ENCODE results near the gene ZNF506. TPM values are rescaled to one million over a fixed set of nuclear protein-coding genes. Genes with fewer than 3 reads are reported as not detected.
"Not testable (repeated sequence)": the region's sequence is repeated elsewhere in the genome, so short reads cannot be mapped to it uniquely, and the experiment has no call there.

Gene ZNF506
- polyA plus RNA-seq, 6 donors from 2014 or later = 35.0 to 45.5 (median 38.9) TPM

GRCh38 chr19:19775891-19776205 lies 45.7 kb downstream of the ZNF506 start:
- peak overlapping the region; percentile 89 to 99 (median 98) for H3K4me3 Mint-ChIP-seq
- no peak for DNase-seq
- peak overlapping the region; percentile 57 to 97 (median 94) for H3K27ac Mint-ChIP-seq
- H3K4me1 Mint-ChIP-seq = peaks cover 33 to 47% (median 35%) of the 10 kb centered on the region in 3 donors
- peak; percentile 9 to 14 for ATAC-seq (ENCODE audit: low read depth in 2 of 2)
- peaks cover 0 to 2% (median 0%) of the 10 kb centered on the region in 7 donors for H3K9me3 Mint-ChIP-seq
- H3K36me3 Mint-ChIP-seq = no peaks in the 10 kb centered on the region
- H3K27me3 Mint-ChIP-seq = no peaks in the 10 kb centered on the region

- no peak for ATAC-seq (ENCODE audit: low read depth in 2 of 2)
- Mint-ChIP-seq H3K36me3 (no peaks in the 10 kb centered on the region), H3K4me1 (peaks cover 31 to 43% (median 33%) of the 10 kb centered on the region in 3 donors), H3K9me3 (peaks cover 0 to 2% (median 0%) of the 10 kb centered on the region in 7 donors), H3K27ac (peak overlapping the region in 1 of 6 donors; percentile 59), H3K4me3 (peak overlapping the region; percentile 29 to 98 (median 64)), H3K27me3 (no peaks in the 10 kb centered on the region)
- no peak for DNase-seq
Measured at GRCh38 chr19:19774354-19775033, 47.1 kb downstream of the ZNF506 start.

- not testable (repeated sequence) for DNase-seq; H3K27me3 Mint-ChIP-seq; H3K9me3 Mint-ChIP-seq; H3K27ac Mint-ChIP-seq; H3K36me3 Mint-ChIP-seq; ATAC-seq (ENCODE audit: low read depth in 2 of 2)
- Mint-ChIP-seq H3K4me3 (peak overlapping the region in 1 of 8 donors; percentile 47), H3K4me1 (peaks cover 17 to 18% (median 17%) of the 10 kb centered on the region in 3 donors)
Measured at GRCh38 chr19:19771963-19772362, 49.6 kb downstream of the ZNF506 start.

GRCh38 chr19:19769971-19770370 lies 51.6 kb downstream of the ZNF506 start:
- not testable (repeated sequence) for H3K4me3 Mint-ChIP-seq; H3K9me3 Mint-ChIP-seq; DNase-seq; ATAC-seq (ENCODE audit: low read depth in 2 of 2); H3K27me3 Mint-ChIP-seq; H3K4me1 Mint-ChIP-seq; H3K36me3 Mint-ChIP-seq; H3K27ac Mint-ChIP-seq

GRCh38 chr19:19758164-19758563 lies 63.4 kb downstream of the ZNF506 start:
- H3K4me3 Mint-ChIP-seq = no peak overlapping the region
- no peak for DNase-seq
- H3K9me3 Mint-ChIP-seq = peaks cover 0 to 4% (median 0%) of the 10 kb centered on the region in 7 donors
- H3K4me1 Mint-ChIP-seq = no peaks in the 10 kb centered on the region
- H3K27me3 Mint-ChIP-seq = no peaks in the 10 kb centered on the region
- no peak for ATAC-seq (ENCODE audit: low read depth in 2 of 2)
- no peaks in the 10 kb centered on the region for H3K36me3 Mint-ChIP-seq
- no peak overlapping the region for H3K27ac Mint-ChIP-seq

GRCh38 chr19:19752760-19753403 lies 68.7 kb downstream of the ZNF506 start:
- H3K36me3 Mint-ChIP-seq = no peaks in the 10 kb centered on the region
- H3K4me1 Mint-ChIP-seq = no peaks in the 10 kb centered on the region
- H3K4me3 Mint-ChIP-seq = no peak overlapping the region

GRCh38 chr19:19751846-19752245 lies 69.7 kb downstream of the ZNF506 start:
- Mint-ChIP-seq H3K27ac (peak overlapping the region in 2 of 6 donors; percentile 30 to 52), H3K4me3 (no peak overlapping the region), H3K4me1 (no peaks in the 10 kb centered on the region), H3K9me3 (peaks cover 0 to 2% (median 0%) of the 10 kb centered on the region in 7 donors), H3K27me3 (no peaks in the 10 kb centered on the region), H3K36me3 (no peaks in the 10 kb centered on the region)
- DNase-seq (no peak), ATAC-seq (ENCODE audit: low read depth in 2 of 2) (no peak)

More at GRCh38 chr19:19752760-19753403, 68.7 kb downstream of the ZNF506 start:
- H3K27me3 Mint-ChIP-seq = no peaks in the 10 kb centered on the region
- no peak for ATAC-seq (ENCODE audit: low read depth in 2 of 2)
- H3K27ac Mint-ChIP-seq = no peak overlapping the region
- peaks cover 0 to 2% (median 0%) of the 10 kb centered on the region in 7 donors for H3K9me3 Mint-ChIP-seq
- no peak for DNase-seq

- H3K9me3 Mint-ChIP-seq = peaks cover 0 to 2% (median 0%) of the 10 kb centered on the region in 7 donors
- H3K4me1 Mint-ChIP-seq = no peaks in the 10 kb centered on the region
- no peak overlapping the region for H3K4me3 Mint-ChIP-seq
- no peak for ATAC-seq (ENCODE audit: low read depth in 2 of 2)
- no peaks in the 10 kb centered on the region for H3K36me3 Mint-ChIP-seq
- H3K27me3 Mint-ChIP-seq = no peaks in the 10 kb centered on the region
- no peak for DNase-seq
- peak overlapping the region in 1 of 6 donors; percentile 64 for H3K27ac Mint-ChIP-seq
Measured at GRCh38 chr19:19750842-19751790, 70.4 kb downstream of the ZNF506 start.

GRCh38 chr19:19749908-19750841 lies 71.4 kb downstream of the ZNF506 start:
- Mint-ChIP-seq H3K27me3 (no peaks in the 10 kb centered on the region), H3K4me1 (no peaks in the 10 kb centered on the region), H3K4me3 (no peak overlapping the region), H3K36me3 (no peaks in the 10 kb centered on the region), H3K9me3 (peaks cover 0 to 2% (median 0%) of the 10 kb centered on the region in 7 donors), H3K27ac (peak overlapping the region in 1 of 6 donors; percentile 56)
- DNase-seq (no peak), ATAC-seq (ENCODE audit: low read depth in 2 of 2) (no peak)

- no peaks in the 10 kb centered on the region for H3K36me3 Mint-ChIP-seq
- DNase-seq (no peak), ATAC-seq (ENCODE audit: low read depth in 2 of 2) (no peak)
- H3K27me3 Mint-ChIP-seq = no peaks in the 10 kb centered on the region
- H3K9me3 Mint-ChIP-seq = peaks cover 0 to 2% (median 0%) of the 10 kb centered on the region in 7 donors
- no peak overlapping the region for H3K4me3 Mint-ChIP-seq
- no peak overlapping the region for H3K27ac Mint-ChIP-seq
- H3K4me1 Mint-ChIP-seq = peaks cover 0 to 1% (median 0%) of the 10 kb centered on the region in 3 donors
Measured at GRCh38 chr19:19749117-19749907, 72.2 kb downstream of the ZNF506 start.

GRCh38 chr19:19748249-19748938 lies 73.2 kb downstream of the ZNF506 start:
- Mint-ChIP-seq H3K36me3 (no peaks in the 10 kb centered on the region), H3K4me1 (peaks cover 0 to 1% (median 0%) of the 10 kb centered on the region in 3 donors), H3K27ac (peak overlapping the region in 1 of 6 donors; percentile 88), H3K9me3 (peaks cover 0 to 2% (median 0%) of the 10 kb centered on the region in 7 donors), H3K4me3 (no peak overlapping the region), H3K27me3 (no peaks in the 10 kb centered on the region)
- no peak for ATAC-seq (ENCODE audit: low read depth in 2 of 2)
- DNase-seq = no peak

All from naive B cell (primary cell).